ENCODE measurements around the gene B3GALT5.

GRCh38 chr21:39668369-39668768 lies 55.6 kb downstream of the B3GALT5 start:
- TF ChIP-seq CTCF (IDR thresholded peaks at IDR 0.05; ENCODE audit: low read length) (no peak), EZH2 (optimal IDR thresholded peaks at IDR 0.05; ENCODE audit: low read depth, low read length) (no peak)

All from MM.1S (cell line).